Vagina (tissue), 2 donors: Measurements from ENCODE around the gene PDCD7. TPM values are rescaled to one million over a fixed set of nuclear protein-coding genes. Genes with fewer than 3 reads are reported as not detected.

Source experiments
- DNase-seq, 2 donors: peaks; one replicate each; pipeline ENCODE4 v3.0.0-alpha.2; 2017; ENCODE audit errors: extremely low spot score in 2 of 2
- H3K27ac ChIP-seq: fragments of 200-600 bp; sonication (generic); one replicate; pipeline ENCODE4 v1.5.1; 2019
- H3K27me3 ChIP-seq: fragments of 200-600 bp; sonication (generic); one replicate; pipeline ENCODE4 v1.5.1; 2019
- H3K36me3 ChIP-seq, 2 donors: fragments of 200-600 bp; sonication (generic); one replicate each; pipeline ENCODE4 v1.5.1; 2017 to 2019
- H3K4me1 ChIP-seq: fragments of 200-600 bp; sonication (generic); one replicate; pipeline ENCODE4 v1.5.1; 2019
- H3K4me3 ChIP-seq, 2 donors: fragments of 200-600 bp; sonication (generic); 1 replicate in 1 of 2; 2 replicates in 1 of 2; pipeline ENCODE4 v1.5.1; 2016 to 2019
- H3K9me3 ChIP-seq: fragments of 200-600 bp; sonication (generic); one replicate; pipeline ENCODE4 v1.5.1; 2019
- CTCF ChIP-seq, 3 experiments: fragments of 450-650 bp in 2 of 3; fragments of 200-600 bp in 1 of 3; sonication (generic) in 1 of 3; IDR thresholded peaks; one replicate each; pipeline ENCODE4 v1.5.1; 2017 to 2019; ENCODE audit warnings: antibody characterized with exemption in 3 of 3, mild to moderate bottlenecking in 2 of 3, moderate library complexity in 2 of 3
- POLR2A ChIP-seq, 2 donors: fragments of 450-650 bp; IDR thresholded peaks; one replicate each; pipeline ENCODE4 v1.6.1; 2017; ENCODE audit warnings: antibody characterized with exemption in 2 of 2, mild to moderate bottlenecking in 2 of 2, moderate library complexity in 2 of 2
- POLR2AphosphoS5 ChIP-seq, 2 donors: sonication (generic); formaldehyde crosslinking; IDR thresholded peaks; one replicate each; pipeline ENCODE4 v1.9.0; 2017; ENCODE audit warnings: antibody characterized with exemption in 2 of 2, mild to moderate bottlenecking in 2 of 2, low read depth in 1 of 2; ENCODE audit not compliant: insufficient read depth in 1 of 2
- intact Hi-C: fragments of 100-400 bp; cut with DNase I; formaldehyde crosslinking; loops from one replicate; pipeline ENCODE4 v1.15.1; 2023
- total RNA-seq: library from RNA; depleted of rRNA; stranded (reverse); fragments of >200 nt; gene quantifications from one replicate; pipeline ENCODE4 v1.2.3, GENCODE V29; 2016

PDCD7 gene
- total RNA-seq, 1 donor from 2014 or later = 16.5 TPM

GRCh38 chr15:65082303-65082953 lies 51.2 kb downstream of the PDCD7 start:
- DNase-seq = no peak
- intact Hi-C loops = no loop called here
- peaks cover 35% of the 10 kb centered on the region for H3K4me1 ChIP-seq
- no peaks in the 10 kb centered on the region for H3K36me3 ChIP-seq
- no peaks in the 10 kb centered on the region for H3K9me3 ChIP-seq
- peak overlapping the region; percentile 53 for H3K27ac ChIP-seq
- peak in 1 of 2 donors; percentile 23 for TF ChIP-seq POLR2AphosphoS5 (IDR thresholded peaks at IDR 0.05; ENCODE audit: insufficient read depth in 1 of 2, low read depth in 1 of 2)
- TF ChIP-seq CTCF (IDR thresholded peaks at IDR 0.05) = no peak
- no peaks in the 10 kb centered on the region for H3K27me3 ChIP-seq
- H3K4me3 ChIP-seq = no peak overlapping the region

- TF ChIP-seq POLR2A (IDR thresholded peaks at IDR 0.05) = no peak
- no peak for TF ChIP-seq POLR2AphosphoS5 (IDR thresholded peaks at IDR 0.05; ENCODE audit: insufficient read depth in 1 of 2, low read depth in 1 of 2)
- TF ChIP-seq CTCF (IDR thresholded peaks at IDR 0.05) = no peak
- Histone ChIP-seq H3K27me3 (no peaks in the 10 kb centered on the region), H3K9me3 (no peaks in the 10 kb centered on the region), H3K27ac (peak overlapping the region; percentile 53), H3K4me1 (peaks cover 28% of the 10 kb centered on the region), H3K36me3 (no peaks in the 10 kb centered on the region), H3K4me3 (no peak overlapping the region)
- intact Hi-C loops = no loop called here
- DNase-seq = no peak
Observed at GRCh38 chr15:65081758-65082157, 51.9 kb downstream of the PDCD7 start.

GRCh38 chr15:65081270-65081669 lies 52.3 kb downstream of the PDCD7 start:
- Histone ChIP-seq H3K4me1 (peaks cover 23% of the 10 kb centered on the region), H3K4me3 (no peak overlapping the region), H3K36me3 (no peaks in the 10 kb centered on the region), H3K27me3 (no peaks in the 10 kb centered on the region), H3K27ac (no peak overlapping the region), H3K9me3 (no peaks in the 10 kb centered on the region)
- intact Hi-C loops = no loop called here
- no peak for DNase-seq
- no peak for TF ChIP-seq POLR2A (IDR thresholded peaks at IDR 0.05)
- no peak for TF ChIP-seq CTCF (IDR thresholded peaks at IDR 0.05)
- no peak for TF ChIP-seq POLR2AphosphoS5 (IDR thresholded peaks at IDR 0.05; ENCODE audit: insufficient read depth in 1 of 2, low read depth in 1 of 2)

GRCh38 chr15:65079580-65079979 lies 54.0 kb downstream of the PDCD7 start:
- no peak for DNase-seq
- Histone ChIP-seq H3K36me3 (no peaks in the 10 kb centered on the region), H3K4me1 (peaks cover 16% of the 10 kb centered on the region), H3K27ac (no peak overlapping the region), H3K4me3 (no peak overlapping the region), H3K9me3 (no peaks in the 10 kb centered on the region), H3K27me3 (no peaks in the 10 kb centered on the region)
- intact Hi-C loops = loop anchor here (5.0 kb wide), 1 partner anchor 37 kb away; no protein-coding TSS in a partner anchor
- no peak for TF ChIP-seq POLR2A (IDR thresholded peaks at IDR 0.05)
- TF ChIP-seq POLR2AphosphoS5 (IDR thresholded peaks at IDR 0.05; ENCODE audit: insufficient read depth in 1 of 2, low read depth in 1 of 2) = no peak
- no peak for TF ChIP-seq CTCF (IDR thresholded peaks at IDR 0.05)

- H3K27ac ChIP-seq = no peak overlapping the region
- intact Hi-C loops = loop anchor here (5.0 kb wide), 1 partner anchor 36 kb away; no protein-coding TSS in a partner anchor
- peak in 1 of 2 donors; percentile 42 for TF ChIP-seq POLR2AphosphoS5 (IDR thresholded peaks at IDR 0.05; ENCODE audit: insufficient read depth in 1 of 2, low read depth in 1 of 2)
- no peak for TF ChIP-seq POLR2A (IDR thresholded peaks at IDR 0.05)
- TF ChIP-seq CTCF (IDR thresholded peaks at IDR 0.05) = peak; percentile 37 to 58 (median 50)
Observed at GRCh38 chr15:65077981-65078352, 55.6 kb downstream of the PDCD7 start.

More at GRCh38 chr15:65077981-65078352, 55.6 kb downstream of the PDCD7 start:
- no peaks in the 10 kb centered on the region for H3K36me3 ChIP-seq
- no peaks in the 10 kb centered on the region for H3K27me3 ChIP-seq
- peak overlapping the region in 1 of 2 donors; percentile 17 for H3K4me3 ChIP-seq
- H3K9me3 ChIP-seq = no peaks in the 10 kb centered on the region
- H3K4me1 ChIP-seq = peaks cover 14% of the 10 kb centered on the region
- no peak for DNase-seq
